CD14-positive monocyte (primary cell): Measurements from ENCODE around the gene ANO9. TPM values are rescaled to one million over a fixed set of nuclear protein-coding genes. Genes with fewer than 3 reads are reported as not detected.

Source experiments
- DNase-seq, 3 donors: peaks; one replicate each; pipeline ENCODE4 v3.0.0-alpha.2; 2011 to 2022
- H2AFZ ChIP-seq: 2 replicates; pipeline ENCODE4 v1.6.0; 2012; ENCODE audit warnings: mild to moderate bottlenecking, low read depth, low read length, inconsistent platforms; ENCODE audit not compliant: insufficient read depth, poor library complexity, severe bottlenecking
- H3K27ac ChIP-seq, 2 donors: 1 replicate in 1 of 2; 2 replicates in 1 of 2; pipeline ENCODE4 v1.5.1; 2012 to 2013; ENCODE audit warnings: low read length in 2 of 2, control low read depth in 1 of 2, inconsistent platforms in 1 of 2, low read depth in 1 of 2, mild to moderate bottlenecking in 1 of 2
- H3K27me3 ChIP-seq, 2 donors: one replicate each; pipeline versions ENCODE4 v1.6.0 to v1.6.1; 2011 to 2013; ENCODE audit warnings: low read length in 2 of 2; ENCODE audit not compliant: control insufficient read depth in 2 of 2, insufficient read depth in 2 of 2
- H3K36me3 ChIP-seq, 2 donors: replicated peaks in 1 of 2; 1 replicate in 1 of 2; 2 replicates in 1 of 2; pipeline versions ENCODE4 v1.5.1 to v1.6.1; 2012 to 2013; ENCODE audit warnings: low read length in 2 of 2, control low read depth in 1 of 2, inconsistent platforms in 1 of 2, mild to moderate bottlenecking in 1 of 2; ENCODE audit not compliant: insufficient read depth in 2 of 2, control insufficient read depth in 1 of 2
- H3K4me1 ChIP-seq, 2 donors: 1 replicate in 1 of 2; 2 replicates in 1 of 2; pipeline versions ENCODE4 v1.5.1 to v1.6.1; 2012 to 2013; ENCODE audit warnings: low read length in 2 of 2, control low read depth in 1 of 2, inconsistent platforms in 1 of 2, mild to moderate bottlenecking in 1 of 2, moderate library complexity in 1 of 2; ENCODE audit not compliant: insufficient read depth in 2 of 2, control insufficient read depth in 1 of 2
- H3K4me2 ChIP-seq: replicated peaks from 2 replicates; pipeline ENCODE3; 2012; ENCODE audit warnings: low read length, moderate library complexity, mild to moderate bottlenecking; ENCODE audit not compliant: poor library complexity, severe bottlenecking; ENCODE audit errors: extremely low read depth
- H3K4me3 ChIP-seq, 3 experiments: fragments of 200-600 bp in 1 of 3; sonication (generic) in 1 of 3; replicated peaks in 1 of 3; 1 replicate in 2 of 3; 2 replicates in 1 of 3; pipeline ENCODE4 v1.5.1; 2011 to 2013; ENCODE audit warnings: low read length in 3 of 3, mild to moderate bottlenecking in 3 of 3, control low read depth in 2 of 3, low read depth in 2 of 3, inconsistent platforms in 1 of 3, moderate library complexity in 1 of 3
- H3K79me2 ChIP-seq: 2 replicates; pipeline ENCODE4 v1.6.0; 2012; ENCODE audit warnings: mild to moderate bottlenecking, control low read depth, inconsistent platforms, low read length, moderate library complexity; ENCODE audit not compliant: insufficient read depth
- H3K9ac ChIP-seq: 2 replicates; pipeline ENCODE4 v1.6.0; 2017; ENCODE audit warnings: low read length, mild to moderate bottlenecking; ENCODE audit not compliant: insufficient read depth, poor library complexity, severe bottlenecking
- H3K9me3 ChIP-seq, 2 donors: replicated peaks in 1 of 2; 1 replicate in 1 of 2; 2 replicates in 1 of 2; pipeline versions ENCODE4 v1.5.1 to v1.6.1; 2012 to 2013; ENCODE audit warnings: low read length in 2 of 2, control low read depth in 1 of 2; ENCODE audit not compliant: control insufficient read depth in 1 of 2, insufficient read depth in 1 of 2
- H4K20me1 ChIP-seq: 2 replicates; pipeline ENCODE4 v1.6.0; 2012; ENCODE audit warnings: mild to moderate bottlenecking, low read length, control low read depth, moderate library complexity; ENCODE audit not compliant: insufficient read depth
- H3K27ac Mint-ChIP-seq, 7 donors: one replicate each; pipeline ENCODE4 v1.8.0; 2020; ENCODE audit warnings: mild to moderate bottlenecking in 7 of 7, mixed read lengths in 7 of 7, moderate library complexity in 6 of 7, inconsistent platforms in 2 of 7
- H3K27me3 Mint-ChIP-seq, 3 donors: one replicate each; pipeline ENCODE4 v1.8.0; 2021 to 2022; ENCODE audit warnings: low read depth in 3 of 3, mild to moderate bottlenecking in 3 of 3, mixed read lengths in 3 of 3, moderate library complexity in 3 of 3, inconsistent platforms in 1 of 3
- H3K36me3 Mint-ChIP-seq, 2 donors: one replicate each; pipeline ENCODE4 v1.8.0; 2020; ENCODE audit warnings: mixed read lengths in 2 of 2, inconsistent platforms in 1 of 2, mild to moderate bottlenecking in 1 of 2
- H3K4me1 Mint-ChIP-seq: one replicate; pipeline ENCODE4 v1.8.0; 2020; ENCODE audit warnings: mild to moderate bottlenecking, mixed read lengths
- H3K4me3 Mint-ChIP-seq, 2 donors: one replicate each; pipeline ENCODE4 v1.8.0; 2020; ENCODE audit warnings: mild to moderate bottlenecking in 2 of 2, mixed read lengths in 2 of 2, moderate library complexity in 1 of 2
- H3K9me3 Mint-ChIP-seq, 7 donors: one replicate each; pipeline ENCODE4 v1.8.0; 2020 to 2022; ENCODE audit warnings: mixed read lengths in 7 of 7, mild to moderate bottlenecking in 6 of 7, moderate library complexity in 6 of 7, inconsistent platforms in 2 of 7
- whole genome bisulfite sequencing: methylation state at CpG from one replicate; pipeline ENCODE4 v1.1.5; 2013; ENCODE audit warnings: missing lambda C conversion rate; ENCODE audit not compliant: insufficient coverage; 5-methylcytosine and 5-hydroxymethylcytosine counted together
- intact Hi-C, 2 donors: fragments of 100-400 bp; cut with micrococcal nuclease; formaldehyde crosslinking; loops; one replicate each; pipeline versions ENCODE4 v1.15.0 to v1.15.1; 2023
- polyA plus RNA-seq, 3 donors: library from polyadenylated mRNA; depleted of rRNA in 1 of 3; unstranded in 2 of 3; stranded (reverse) in 1 of 3; fragments of 300-500 nt in 2 of 3; fragments of >200 nt in 1 of 3; fragmentation: Illumina TruSeq in 2 of 3; gene quantifications; 1 replicate in 2 of 3; 2 replicates in 1 of 3; pipeline ENCODE4 v1.2.3, GENCODE V29; 2012 to 2021
- TF ChIP-seq, protein P1 (sequence below): fragments of 200-600 bp; IDR thresholded peaks from one replicate; pipeline ENCODE4 v1.8.0; 2022; ENCODE audit warnings: antibody characterized with exemption, mild to moderate bottlenecking

Gene ANO9
- polyA plus RNA-seq, 3 donors = 0.18 to 0.24 TPM; not detected in 1

GRCh38 chr11:434496-434895 is 7.3 kb downstream of the ANO9 start:
- H3K27me3 ChIP-seq = no peaks in the 10 kb centered on the region
- no peaks in the 10 kb centered on the region for H3K36me3 Mint-ChIP-seq

GRCh38 chr11:433641-434040 is 8.2 kb downstream of the ANO9 start:
- Histone ChIP-seq H3K27ac (no peak overlapping the region), H3K4me2 (no peak overlapping the region), H3K4me1 (no peaks in the 10 kb centered on the region), H3K4me3 (no peak overlapping the region), H3K27me3 (no peaks in the 10 kb centered on the region), H3K9ac (no peak overlapping the region), H4K20me1 (no peaks in the 10 kb centered on the region), H3K9me3 (no peaks in the 10 kb centered on the region), H3K36me3 (no peaks in the 10 kb centered on the region), H2AFZ (no peak overlapping the region), H3K79me2 (no peaks in the 10 kb centered on the region)
- DNase-seq = no peak
- Mint-ChIP-seq H3K27me3 (peaks cover 3 to 6% (median 6%) of the 10 kb centered on the region in 3 donors), H3K9me3 (peaks cover 0 to 9% (median 1%) of the 10 kb centered on the region in 7 donors), H3K36me3 (no peaks in the 10 kb centered on the region), H3K27ac (no peak overlapping the region), H3K4me3 (no peak overlapping the region), H3K4me1 (no peaks in the 10 kb centered on the region)
- WGBS = 97% methylated on average over 20 of the region's 20 CpGs
- intact Hi-C loops = no loop called here
- TF ChIP-seq, protein P1, sequence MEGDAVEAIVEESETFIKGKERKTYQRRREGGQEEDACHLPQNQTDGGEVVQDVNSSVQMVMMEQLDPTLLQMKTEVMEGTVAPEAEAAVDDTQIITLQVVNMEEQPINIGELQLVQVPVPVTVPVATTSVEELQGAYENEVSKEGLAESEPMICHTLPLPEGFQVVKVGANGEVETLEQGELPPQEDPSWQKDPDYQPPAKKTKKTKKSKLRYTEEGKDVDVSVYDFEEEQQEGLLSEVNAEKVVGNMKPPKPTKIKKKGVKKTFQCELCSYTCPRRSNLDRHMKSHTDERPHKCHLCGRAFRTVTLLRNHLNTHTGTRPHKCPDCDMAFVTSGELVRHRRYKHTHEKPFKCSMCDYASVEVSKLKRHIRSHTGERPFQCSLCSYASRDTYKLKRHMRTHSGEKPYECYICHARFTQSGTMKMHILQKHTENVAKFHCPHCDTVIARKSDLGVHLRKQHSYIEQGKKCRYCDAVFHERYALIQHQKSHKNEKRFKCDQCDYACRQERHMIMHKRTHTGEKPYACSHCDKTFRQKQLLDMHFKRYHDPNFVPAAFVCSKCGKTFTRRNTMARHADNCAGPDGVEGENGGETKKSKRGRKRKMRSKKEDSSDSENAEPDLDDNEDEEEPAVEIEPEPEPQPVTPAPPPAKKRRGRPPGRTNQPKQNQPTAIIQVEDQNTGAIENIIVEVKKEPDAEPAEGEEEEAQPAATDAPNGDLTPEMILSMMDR = no peak

More at GRCh38 chr11:434496-434895, 7.3 kb downstream of the ANO9 start:
- H3K79me2 ChIP-seq = no peaks in the 10 kb centered on the region
- Mint-ChIP-seq H3K4me3 (no peak overlapping the region), H3K27me3 (peaks cover 2 to 4% (median 3%) of the 10 kb centered on the region in 3 donors), H3K9me3 (peaks cover 0 to 5% (median 1%) of the 10 kb centered on the region in 7 donors), H3K27ac (peak overlapping the region in 1 of 7 donors; percentile 0), H3K4me1 (no peaks in the 10 kb centered on the region)
- no peak overlapping the region for H3K27ac ChIP-seq
- no peak for DNase-seq
- no peaks in the 10 kb centered on the region for H3K36me3 ChIP-seq
- intact Hi-C loops = no loop called here
- no peaks in the 10 kb centered on the region for H4K20me1 ChIP-seq
- H3K9me3 ChIP-seq = no peaks in the 10 kb centered on the region
- no peak overlapping the region for H2AFZ ChIP-seq
- TF ChIP-seq, protein P1 = no peak
- no peak overlapping the region for H3K4me3 ChIP-seq
- H3K4me2 ChIP-seq = no peak overlapping the region
- no peaks in the 10 kb centered on the region for H3K4me1 ChIP-seq
- no peak overlapping the region for H3K9ac ChIP-seq
- 97% methylated on average over 16 of the region's 16 CpGs for WGBS
